GM21786 (cell line): ENCODE data around the gene MAB21L1.

Source experiments
- ATAC-seq: cut with Tn5 transposase; IDR thresholded peaks from one replicate; pipeline ENCODE4 v1.9.1; 2021; ENCODE audit not compliant: unreplicated experiment

The MAB21L1 gene

DNA sequence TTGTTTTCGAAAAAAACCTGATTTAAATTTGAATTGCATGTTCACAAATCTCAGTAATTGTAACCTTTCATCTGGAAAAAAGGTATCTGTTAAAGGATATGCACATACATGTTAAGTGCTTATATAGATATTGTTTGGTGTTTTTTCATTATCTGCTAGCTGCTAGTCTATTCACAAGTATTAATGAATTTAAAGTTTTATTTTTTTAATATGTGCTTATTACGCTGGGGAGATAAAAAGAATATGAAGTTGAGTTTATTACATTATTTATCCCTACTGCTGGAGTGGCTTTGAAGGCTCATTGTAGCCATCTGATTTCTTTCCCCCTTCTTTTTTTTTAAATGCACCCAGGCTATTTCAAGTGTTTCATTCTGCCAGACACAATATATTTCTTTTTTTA is 3.9 kb upstream of the MAB21L1 start:
- no peak for ATAC-seq

GRCh38 chr13:35479706-35480105 is 3.2 kb upstream of the MAB21L1 start:
- ATAC-seq, result no peak

GRCh38 chr13:35479038-35479492 is 2.6 kb upstream of the MAB21L1 start:
- no peak for ATAC-seq

DNA sequence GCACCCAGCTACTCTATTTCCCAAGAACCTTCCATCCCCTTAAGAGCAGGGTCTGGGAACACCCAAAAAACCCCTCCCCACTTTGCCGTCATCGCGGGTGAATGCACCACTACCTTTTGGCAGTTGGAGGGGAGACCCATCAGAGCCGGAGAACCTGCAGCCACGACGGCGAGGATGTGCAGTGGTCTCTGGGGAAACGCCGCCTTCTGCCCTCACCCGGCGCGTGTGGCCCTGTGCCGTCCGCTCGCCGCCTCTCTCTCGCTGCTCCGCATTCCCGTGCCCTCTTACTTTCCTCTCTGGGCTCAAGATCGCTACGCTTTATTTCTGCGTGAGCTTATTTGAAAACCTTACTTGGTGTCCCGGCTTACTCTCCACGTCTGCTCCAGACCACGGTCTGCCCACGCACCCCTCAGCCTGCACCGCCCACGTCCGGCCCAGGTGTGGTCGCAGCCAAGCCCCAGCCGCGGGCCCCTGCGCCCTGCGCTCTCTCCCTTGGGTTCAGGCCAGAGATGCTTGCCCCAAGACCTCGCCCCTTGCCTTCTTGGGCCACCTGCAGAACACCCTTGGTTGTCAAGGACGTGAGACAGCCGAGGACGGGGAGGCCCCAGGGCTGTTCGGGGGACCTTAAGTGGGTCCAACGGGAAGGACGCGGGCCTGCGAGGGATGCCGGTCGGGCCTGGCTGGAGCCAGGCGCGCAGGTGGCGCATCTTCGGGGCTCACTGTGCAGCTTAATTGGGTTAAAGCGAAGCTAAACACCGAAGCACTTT is 2.0 kb upstream of the MAB21L1 start:
- ATAC-seq, result no peak

GRCh38 chr13:35477386-35477946 is 977 bp upstream of the MAB21L1 start:
- no peak for ATAC-seq

GRCh38 chr13:35475212-35475959 is 1.1 kb downstream of the MAB21L1 start:
- ATAC-seq, result no peak

GRCh38 chr13:35474496-35475211 is 1.8 kb downstream of the MAB21L1 start:
- no peak for ATAC-seq

DNA sequence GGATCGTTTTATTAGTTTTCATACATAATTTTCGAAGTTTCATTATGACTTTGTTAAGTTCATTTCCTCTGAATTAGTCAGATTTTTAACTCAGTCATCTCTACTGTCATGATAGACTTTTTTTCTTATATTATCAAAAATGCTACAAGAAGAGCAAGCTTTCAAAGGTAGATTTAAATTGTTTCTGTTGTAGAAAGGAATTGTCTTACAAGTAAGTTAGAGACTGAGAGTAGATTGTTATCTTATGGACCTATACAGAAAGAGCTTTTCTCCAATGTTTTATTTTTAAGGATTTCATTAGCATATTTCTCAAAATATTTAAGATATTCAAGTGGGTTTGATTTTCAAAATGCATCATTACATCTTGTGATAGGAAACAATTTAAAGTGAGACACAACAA is 2.7 kb downstream of the MAB21L1 start:
- no peak for ATAC-seq

GRCh38 chr13:35473206-35473775 is 3.2 kb downstream of the MAB21L1 start:
- no peak for ATAC-seq

GRCh38 chr13:35472323-35472881 is 4.1 kb downstream of the MAB21L1 start:
- ATAC-seq, result no peak

DNA sequence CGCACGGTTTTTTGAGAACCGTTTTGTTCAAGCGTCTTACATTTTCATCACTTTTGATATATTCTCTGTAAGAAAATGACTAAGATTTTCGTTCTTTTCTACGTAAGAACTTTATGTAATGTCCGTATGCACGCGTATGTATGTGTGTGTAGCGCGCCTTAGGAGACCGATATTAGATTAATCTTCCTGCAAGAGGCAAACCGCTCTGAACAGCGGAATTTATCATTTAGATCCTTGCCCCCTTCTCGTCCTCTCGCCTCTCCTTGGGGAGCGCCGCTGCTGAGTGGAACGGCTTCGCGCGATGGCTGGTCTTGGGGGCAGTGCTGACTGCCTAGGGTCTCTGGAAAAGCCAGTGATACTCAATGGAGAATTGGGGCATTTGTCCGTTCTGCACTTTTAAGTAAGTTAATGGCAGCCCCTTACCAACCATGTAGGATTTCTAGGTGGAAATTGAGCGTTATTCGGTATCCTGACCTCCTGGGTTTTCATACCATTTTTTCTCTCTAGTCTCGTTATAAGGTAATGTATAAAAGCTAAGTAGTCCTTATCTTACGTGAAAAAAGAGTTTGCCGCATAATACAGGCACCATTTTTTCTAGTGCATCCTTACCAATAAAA is 4.7 kb downstream of the MAB21L1 start:
- no peak for ATAC-seq

DNA sequence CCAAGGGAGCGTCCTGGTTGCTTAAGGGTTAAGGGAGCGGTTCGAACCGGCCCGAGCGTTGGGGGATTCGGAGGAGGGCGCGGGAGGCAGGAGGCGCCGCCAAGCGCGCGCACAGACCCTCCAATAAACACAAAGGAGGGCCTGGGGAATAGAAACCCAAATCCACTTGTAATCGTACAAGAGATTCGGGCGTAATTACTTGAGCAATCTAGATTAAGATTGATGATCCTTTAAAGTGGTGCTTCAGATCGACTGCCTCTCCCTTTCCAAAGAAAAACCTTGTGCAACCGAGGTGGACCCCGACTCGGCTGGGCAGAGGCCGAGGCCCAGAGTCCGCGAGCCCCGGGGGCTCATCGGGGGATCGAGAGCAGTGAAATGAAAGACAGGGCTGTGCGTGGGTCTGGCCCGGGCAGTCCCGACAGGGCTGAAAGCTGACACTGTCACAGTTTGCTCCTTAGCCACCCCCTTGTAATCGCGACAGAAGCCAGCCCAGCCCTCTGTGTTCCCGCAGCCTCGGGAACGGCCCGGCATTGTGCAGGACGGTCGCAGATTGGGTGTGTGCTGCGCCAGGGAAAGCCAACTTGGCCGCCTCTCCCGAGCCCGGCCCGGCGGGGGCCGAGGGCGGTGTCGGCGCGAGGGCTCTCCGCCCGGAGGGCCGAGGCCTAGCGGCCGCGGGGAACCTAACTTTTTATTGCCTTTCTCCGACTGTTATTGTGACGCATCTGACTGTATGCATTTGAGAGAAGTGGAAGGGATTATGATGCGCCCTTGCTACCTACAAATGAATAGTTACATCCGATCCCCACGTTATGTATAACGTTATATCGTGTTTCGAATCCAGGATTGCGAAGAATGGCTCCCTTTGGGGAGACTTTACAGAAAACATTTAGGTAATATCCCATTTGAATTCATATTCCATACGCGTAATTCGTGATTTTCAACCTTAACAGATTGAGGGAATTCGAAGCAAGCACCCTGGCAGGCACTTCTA is 5.5 kb downstream of the MAB21L1 start:
- ATAC-seq, result no peak

DNA sequence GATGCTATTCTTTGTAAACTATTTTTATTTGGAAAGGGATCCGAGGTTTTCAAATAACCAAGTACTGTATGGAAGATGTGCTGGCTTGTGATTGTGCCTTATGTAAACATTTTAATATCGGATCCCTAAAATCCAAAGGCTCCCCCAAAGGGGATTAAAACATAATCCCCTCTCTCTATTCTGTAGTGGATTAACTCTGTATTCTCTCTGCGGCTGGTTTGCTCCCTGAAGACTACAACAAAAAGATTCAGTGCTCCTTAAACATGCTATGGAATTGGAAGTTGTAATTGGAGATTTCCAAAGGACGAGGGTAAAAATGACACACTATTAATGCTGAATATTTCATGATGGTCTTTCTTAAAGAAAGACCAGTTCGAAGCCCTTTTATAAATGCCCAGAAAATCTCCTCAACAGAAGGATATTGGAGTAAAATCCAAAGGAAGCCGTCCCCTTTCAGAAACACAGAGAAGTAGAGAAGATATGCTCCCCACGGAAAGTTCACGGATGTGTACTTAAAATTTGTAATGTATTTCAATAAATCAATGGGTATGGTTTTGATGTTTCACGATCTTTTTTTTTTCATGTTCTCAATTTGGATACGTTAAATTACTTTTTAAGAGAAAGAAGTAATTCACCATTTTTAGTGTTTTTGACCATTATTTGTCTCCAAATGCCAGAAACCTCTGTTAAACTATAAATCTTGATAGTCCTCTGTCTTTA is 6.5 kb downstream of the MAB21L1 start:
- no peak for ATAC-seq

GRCh38 chr13:35468195-35468594 is 8.3 kb downstream of the MAB21L1 start:
- no peak for ATAC-seq

GRCh38 chr13:35465371-35465770 is 11.1 kb downstream of the MAB21L1 start:
- ATAC-seq, result no peak

DNA sequence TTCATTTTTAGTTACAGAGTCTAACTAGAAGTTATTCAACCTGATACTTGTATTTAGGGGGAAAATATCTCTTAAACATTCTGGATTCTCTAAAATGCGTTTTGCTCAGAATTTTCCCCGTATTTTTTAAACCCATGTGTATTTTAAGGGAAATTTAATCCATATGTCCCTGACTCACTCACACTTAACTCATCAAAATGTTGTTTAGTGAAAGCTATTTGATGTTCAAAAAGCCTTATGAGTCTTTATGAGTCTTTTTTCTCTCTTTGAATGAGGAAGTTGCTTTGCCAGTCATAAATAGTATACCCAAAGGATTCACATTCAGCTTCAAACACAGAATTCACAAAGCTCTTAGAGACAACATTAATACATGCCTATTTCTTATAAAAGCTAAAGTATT is 16.4 kb downstream of the MAB21L1 start:
- no peak for ATAC-seq

- no peak for ATAC-seq
Observed at GRCh38 chr13:35457258-35457657, 19.2 kb downstream of the MAB21L1 start.

DNA sequence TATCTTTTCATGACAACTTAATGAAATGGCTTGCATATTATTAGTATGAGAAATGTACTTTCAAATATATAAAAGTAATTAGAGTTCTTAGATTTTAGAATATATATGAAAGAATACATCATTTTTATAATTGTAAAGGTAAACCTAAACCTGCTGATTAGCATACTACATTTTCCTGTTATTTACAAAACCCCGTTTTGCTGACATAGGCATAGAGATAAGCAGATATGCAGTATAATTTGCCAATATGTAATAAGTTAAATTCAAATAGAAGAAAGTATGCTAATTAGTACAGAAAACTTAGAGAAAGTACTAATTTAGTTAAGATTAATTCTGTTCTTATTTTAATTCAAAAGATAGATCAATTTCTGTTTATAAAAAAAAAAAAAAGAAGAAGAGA is 21.5 kb downstream of the MAB21L1 start:
- ATAC-seq, result no peak
